OCI-M1 (cell line): Measurements from ENCODE around the gene WDR18.

Experiments
- DNase-seq: peaks from one replicate; lab custom pipeline; 2025; lab: John Stamatoyannopoulos, UW

WDR18 gene

GRCh38 chr19:1042689-1043511 lies 58.8 kb downstream of the WDR18 start:
- DNase-seq: no peak
